ENCODE measurements around the gene SLC28A3.

GRCh38 chr9:84339962-84340361 lies 596 bp downstream of the SLC28A3 start:
- TF ChIP-seq POLR2A (IDR thresholded peaks at IDR 0.05) (no peak), CTCF (IDR thresholded peaks at IDR 0.05) (no peak), POLR2AphosphoS5 (IDR thresholded peaks at IDR 0.05) (no peak), EP300 (IDR thresholded peaks at IDR 0.05) (no peak)

Data from upper lobe of left lung (tissue), 4 donors.